Fibroblast of the conjunctiva (primary cell): ENCODE data around the gene MYO7B.
"Not testable (repeated sequence)": the region's sequence is repeated elsewhere in the genome, so short reads cannot be mapped to it uniquely, and the experiment has no call there.

Experiments used
- DNase-seq: peaks from one replicate; pipeline ENCODE4 v3.0.0-alpha.2; 2010; ENCODE audit warnings: low read depth

Gene MYO7B

GRCh38 chr2:127551221-127551930 lies 15.9 kb downstream of the MYO7B start:
- DNase-seq = no peak

- DNase-seq = no peak
Measured at GRCh38 chr2:127552336-127552735, 16.9 kb downstream of the MYO7B start.

- no peak for DNase-seq
Measured at GRCh38 chr2:127552846-127553245, 17.4 kb downstream of the MYO7B start.

GRCh38 chr2:127558911-127559310 lies 23.4 kb downstream of the MYO7B start:
- no peak for DNase-seq

- DNase-seq = no peak
Measured at GRCh38 chr2:127559454-127559853, 24.0 kb downstream of the MYO7B start.

- DNase-seq = no peak
Measured at GRCh38 chr2:127560201-127560930, 24.9 kb downstream of the MYO7B start.

GRCh38 chr2:127560931-127561280 lies 25.4 kb downstream of the MYO7B start:
- DNase-seq = peak; percentile 18

GRCh38 chr2:127561371-127561770 lies 25.9 kb downstream of the MYO7B start:
- DNase-seq = no peak

GRCh38 chr2:127562936-127563335 lies 27.5 kb downstream of the MYO7B start:
- DNase-seq = no peak

- DNase-seq = no peak
Measured at GRCh38 chr2:127563458-127564428, 28.3 kb downstream of the MYO7B start.

GRCh38 chr2:127564429-127565260 lies 29.2 kb downstream of the MYO7B start:
- DNase-seq = no peak

- DNase-seq = no peak
Measured at GRCh38 chr2:127565261-127566138, 30.0 kb downstream of the MYO7B start.

GRCh38 chr2:127566139-127566417 lies 30.6 kb downstream of the MYO7B start:
- no peak for DNase-seq

- DNase-seq = no peak
Measured at GRCh38 chr2:127566576-127566975, 31.1 kb downstream of the MYO7B start.

GRCh38 chr2:127567351-127567854 lies 31.9 kb downstream of the MYO7B start:
- DNase-seq = no peak

GRCh38 chr2:127568128-127568527 lies 32.6 kb downstream of the MYO7B start:
- no peak for DNase-seq

GRCh38 chr2:127569666-127570065 lies 34.2 kb downstream of the MYO7B start:
- DNase-seq = no peak

GRCh38 chr2:127570282-127571250 lies 35.1 kb downstream of the MYO7B start:
- no peak for DNase-seq

GRCh38 chr2:127572352-127572751 lies 36.9 kb downstream of the MYO7B start:
- not testable (repeated sequence) for DNase-seq
